ENCODE measurements around the gene ZBTB34.
A peak's percentile ranks its signal among the peaks of the same experiment; 100 is the strongest.
"Not testable (repeated sequence)": the region's sequence is repeated elsewhere in the genome, so short reads cannot be mapped to it uniquely, and the experiment has no call there.

The ZBTB34 gene

DNA sequence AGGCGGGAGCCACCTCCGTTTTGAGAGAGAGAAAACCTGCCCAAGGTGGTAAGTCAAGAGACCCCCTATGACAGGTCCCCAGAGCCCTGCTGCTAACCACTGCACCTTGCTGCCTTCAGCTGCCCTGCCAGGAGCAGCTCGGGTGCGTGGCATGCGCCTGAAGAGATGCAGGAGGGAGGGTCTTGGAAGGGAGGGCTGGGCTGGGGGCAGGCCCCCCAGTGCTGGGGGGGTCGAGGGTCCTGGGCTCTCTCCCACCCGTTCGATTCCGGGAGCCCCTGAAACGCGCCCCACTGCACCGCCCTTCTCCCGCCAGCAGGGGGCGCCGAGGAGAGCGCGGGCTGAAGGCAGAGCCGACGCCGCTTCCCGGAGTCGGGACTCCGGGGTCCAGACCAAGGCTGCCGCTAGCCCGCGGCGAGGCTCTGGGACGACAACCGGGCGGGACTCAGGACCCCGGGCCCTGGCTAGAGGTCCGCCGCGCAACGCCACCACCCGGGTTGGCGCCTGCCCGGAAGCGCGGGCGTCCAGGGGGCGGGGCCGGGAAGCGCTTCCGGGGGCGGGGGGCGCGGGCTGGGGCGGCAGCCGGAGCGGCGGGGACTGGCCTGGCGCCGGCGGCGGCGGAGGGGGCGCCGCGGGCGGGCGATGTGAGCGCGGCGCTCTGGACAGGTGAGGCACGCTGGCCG lies at the start of gene ZBTB34:
Gene ZBTB34, plus strand, starts transcription at position 563 of the 680 bp plus-strand sequence. CDS start 18,761 bp downstream, outside the sequence.
- peak within 1 kb of the TSS; percentile 75 for H3K4me3 ChIP-seq (ENCODE audit: control insufficient read depth, low read depth, low read length)
- no peak for DNase-seq (ENCODE audit: low read depth)
- peak; percentile 93 for TF ChIP-seq CTCF (IDR thresholded peaks at IDR 0.05; ENCODE audit: control insufficient read depth, insufficient read depth, low read depth, low read length, missing control alignments)

- TF ChIP-seq CTCF (IDR thresholded peaks at IDR 0.05; ENCODE audit: control insufficient read depth, insufficient read depth, low read depth, low read length, missing control alignments), result no peak
- DNase-seq (ENCODE audit: low read depth), result no peak
- no peak overlapping the region for H3K4me3 ChIP-seq (ENCODE audit: control insufficient read depth, low read depth, low read length)
Measured at GRCh38 chr9:126813072-126813471, 47.4 kb upstream of the ZBTB34 start.

GRCh38 chr9:126814091-126814490 lies 46.3 kb upstream of the ZBTB34 start:
- DNase-seq (ENCODE audit: low read depth), result no peak
- H3K4me3 ChIP-seq (ENCODE audit: control insufficient read depth, low read depth, low read length), result no peak overlapping the region
- TF ChIP-seq CTCF (IDR thresholded peaks at IDR 0.05; ENCODE audit: control insufficient read depth, insufficient read depth, low read depth, low read length, missing control alignments), result no peak

DNA sequence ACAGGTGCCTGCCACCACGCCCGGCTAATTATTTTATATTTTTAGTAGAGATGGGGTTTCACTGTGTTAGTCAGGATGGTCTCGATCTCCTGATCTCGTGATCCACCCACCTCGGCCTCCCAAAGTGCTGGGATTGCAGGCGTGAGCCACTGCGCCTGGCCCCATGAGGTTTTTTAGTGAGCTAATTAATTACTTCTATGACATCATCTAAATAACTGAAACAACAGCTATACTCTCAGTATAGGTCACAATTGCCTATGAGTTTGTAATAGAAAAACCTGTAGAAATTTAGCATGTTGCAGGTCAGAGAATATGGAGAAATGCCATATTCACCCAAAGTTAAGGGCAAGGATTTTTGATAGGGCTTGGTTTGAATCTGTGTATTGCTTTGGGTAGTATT lies 42.8 kb upstream of the ZBTB34 start:
- DNase-seq (ENCODE audit: low read depth); H3K4me3 ChIP-seq (ENCODE audit: control insufficient read depth, low read depth, low read length): not testable (repeated sequence)

GRCh38 chr9:126818482-126818881 lies 42.0 kb upstream of the ZBTB34 start:
- H3K4me3 ChIP-seq (ENCODE audit: control insufficient read depth, low read depth, low read length), result no peak overlapping the region
- TF ChIP-seq CTCF (IDR thresholded peaks at IDR 0.05; ENCODE audit: control insufficient read depth, insufficient read depth, low read depth, low read length, missing control alignments), result no peak
- DNase-seq (ENCODE audit: low read depth), result no peak

DNA sequence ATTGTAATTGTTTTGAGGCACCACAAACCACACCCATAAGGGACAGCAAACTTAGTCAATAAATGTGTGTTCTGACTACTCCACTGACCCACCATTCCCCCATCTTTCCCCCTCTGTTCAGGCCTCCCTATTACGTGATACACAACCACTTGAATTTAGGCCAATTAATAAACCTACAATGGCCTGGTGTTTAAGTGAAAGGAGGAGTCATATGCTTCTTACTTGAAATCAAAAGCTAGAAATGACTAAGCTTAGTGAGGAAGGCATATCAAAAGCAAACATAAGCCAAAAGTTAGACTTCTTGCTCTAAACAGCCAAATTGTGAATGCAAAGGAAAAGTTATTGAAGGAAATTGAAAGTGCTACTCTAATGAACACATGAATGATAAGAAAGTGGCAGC lies 41.0 kb upstream of the ZBTB34 start:
- no peak overlapping the region for H3K4me3 ChIP-seq (ENCODE audit: control insufficient read depth, low read depth, low read length)
- no peak for DNase-seq (ENCODE audit: low read depth)
- no peak for TF ChIP-seq CTCF (IDR thresholded peaks at IDR 0.05; ENCODE audit: control insufficient read depth, insufficient read depth, low read depth, low read length, missing control alignments)

GRCh38 chr9:126822278-126822677 lies 38.2 kb upstream of the ZBTB34 start:
- TF ChIP-seq CTCF (IDR thresholded peaks at IDR 0.05; ENCODE audit: control insufficient read depth, insufficient read depth, low read depth, low read length, missing control alignments), result no peak
- no peak overlapping the region for H3K4me3 ChIP-seq (ENCODE audit: control insufficient read depth, low read depth, low read length)
- no peak for DNase-seq (ENCODE audit: low read depth)

All from AG09309 (cell line).